CD14-positive monocyte (primary cell): ENCODE results near the gene MRPL14. TPM values are rescaled to one million over a fixed set of nuclear protein-coding genes. Genes with fewer than 3 reads are reported as not detected.

Source experiments
- DNase-seq, 3 donors: peaks; one replicate each; pipeline ENCODE4 v3.0.0-alpha.2; 2011 to 2022
- H2AFZ ChIP-seq: 2 replicates; pipeline ENCODE4 v1.6.0; 2012; ENCODE audit warnings: mild to moderate bottlenecking, low read depth, low read length, inconsistent platforms; ENCODE audit not compliant: insufficient read depth, poor library complexity, severe bottlenecking
- H3K27ac ChIP-seq, 2 donors: 1 replicate in 1 of 2; 2 replicates in 1 of 2; pipeline ENCODE4 v1.5.1; 2012 to 2013; ENCODE audit warnings: low read length in 2 of 2, control low read depth in 1 of 2, inconsistent platforms in 1 of 2, low read depth in 1 of 2, mild to moderate bottlenecking in 1 of 2
- H3K27me3 ChIP-seq, 2 donors: one replicate each; pipeline versions ENCODE4 v1.6.0 to v1.6.1; 2011 to 2013; ENCODE audit warnings: low read length in 2 of 2; ENCODE audit not compliant: control insufficient read depth in 2 of 2, insufficient read depth in 2 of 2
- H3K36me3 ChIP-seq, 2 donors: replicated peaks in 1 of 2; 1 replicate in 1 of 2; 2 replicates in 1 of 2; pipeline versions ENCODE4 v1.5.1 to v1.6.1; 2012 to 2013; ENCODE audit warnings: low read length in 2 of 2, control low read depth in 1 of 2, inconsistent platforms in 1 of 2, mild to moderate bottlenecking in 1 of 2; ENCODE audit not compliant: insufficient read depth in 2 of 2, control insufficient read depth in 1 of 2
- H3K4me1 ChIP-seq, 2 donors: 1 replicate in 1 of 2; 2 replicates in 1 of 2; pipeline versions ENCODE4 v1.5.1 to v1.6.1; 2012 to 2013; ENCODE audit warnings: low read length in 2 of 2, control low read depth in 1 of 2, inconsistent platforms in 1 of 2, mild to moderate bottlenecking in 1 of 2, moderate library complexity in 1 of 2; ENCODE audit not compliant: insufficient read depth in 2 of 2, control insufficient read depth in 1 of 2
- H3K4me2 ChIP-seq: replicated peaks from 2 replicates; pipeline ENCODE3; 2012; ENCODE audit warnings: low read length, moderate library complexity, mild to moderate bottlenecking; ENCODE audit not compliant: poor library complexity, severe bottlenecking; ENCODE audit errors: extremely low read depth
- H3K4me3 ChIP-seq, 3 experiments: fragments of 200-600 bp in 1 of 3; sonication (generic) in 1 of 3; replicated peaks in 1 of 3; 1 replicate in 2 of 3; 2 replicates in 1 of 3; pipeline ENCODE4 v1.5.1; 2011 to 2013; ENCODE audit warnings: low read length in 3 of 3, mild to moderate bottlenecking in 3 of 3, control low read depth in 2 of 3, low read depth in 2 of 3, inconsistent platforms in 1 of 3, moderate library complexity in 1 of 3
- H3K79me2 ChIP-seq: 2 replicates; pipeline ENCODE4 v1.6.0; 2012; ENCODE audit warnings: mild to moderate bottlenecking, control low read depth, inconsistent platforms, low read length, moderate library complexity; ENCODE audit not compliant: insufficient read depth
- H3K9ac ChIP-seq: 2 replicates; pipeline ENCODE4 v1.6.0; 2017; ENCODE audit warnings: low read length, mild to moderate bottlenecking; ENCODE audit not compliant: insufficient read depth, poor library complexity, severe bottlenecking
- H3K9me3 ChIP-seq, 2 donors: replicated peaks in 1 of 2; 1 replicate in 1 of 2; 2 replicates in 1 of 2; pipeline versions ENCODE4 v1.5.1 to v1.6.1; 2012 to 2013; ENCODE audit warnings: low read length in 2 of 2, control low read depth in 1 of 2; ENCODE audit not compliant: control insufficient read depth in 1 of 2, insufficient read depth in 1 of 2
- H4K20me1 ChIP-seq: 2 replicates; pipeline ENCODE4 v1.6.0; 2012; ENCODE audit warnings: mild to moderate bottlenecking, low read length, control low read depth, moderate library complexity; ENCODE audit not compliant: insufficient read depth
- H3K27ac Mint-ChIP-seq, 7 donors: one replicate each; pipeline ENCODE4 v1.8.0; 2020; ENCODE audit warnings: mild to moderate bottlenecking in 7 of 7, mixed read lengths in 7 of 7, moderate library complexity in 6 of 7, inconsistent platforms in 2 of 7
- H3K27me3 Mint-ChIP-seq, 3 donors: one replicate each; pipeline ENCODE4 v1.8.0; 2021 to 2022; ENCODE audit warnings: low read depth in 3 of 3, mild to moderate bottlenecking in 3 of 3, mixed read lengths in 3 of 3, moderate library complexity in 3 of 3, inconsistent platforms in 1 of 3
- H3K36me3 Mint-ChIP-seq, 2 donors: one replicate each; pipeline ENCODE4 v1.8.0; 2020; ENCODE audit warnings: mixed read lengths in 2 of 2, inconsistent platforms in 1 of 2, mild to moderate bottlenecking in 1 of 2
- H3K4me1 Mint-ChIP-seq: one replicate; pipeline ENCODE4 v1.8.0; 2020; ENCODE audit warnings: mild to moderate bottlenecking, mixed read lengths
- H3K4me3 Mint-ChIP-seq, 2 donors: one replicate each; pipeline ENCODE4 v1.8.0; 2020; ENCODE audit warnings: mild to moderate bottlenecking in 2 of 2, mixed read lengths in 2 of 2, moderate library complexity in 1 of 2
- H3K9me3 Mint-ChIP-seq, 7 donors: one replicate each; pipeline ENCODE4 v1.8.0; 2020 to 2022; ENCODE audit warnings: mixed read lengths in 7 of 7, mild to moderate bottlenecking in 6 of 7, moderate library complexity in 6 of 7, inconsistent platforms in 2 of 7
- CTCF ChIP-seq: fragments of 200-600 bp; IDR thresholded peaks from one replicate; pipeline ENCODE4 v1.8.0; 2022; ENCODE audit warnings: antibody characterized with exemption, mild to moderate bottlenecking
- WGBS: methylation state at CpG from one replicate; pipeline ENCODE4 v1.1.5; 2013; ENCODE audit warnings: missing lambda C conversion rate; ENCODE audit not compliant: insufficient coverage; 5-methylcytosine and 5-hydroxymethylcytosine counted together
- intact Hi-C, 2 donors: fragments of 100-400 bp; cut with micrococcal nuclease; formaldehyde crosslinking; loops; one replicate each; pipeline versions ENCODE4 v1.15.0 to v1.15.1; 2023
- polyA plus RNA-seq, 3 donors: library from polyadenylated mRNA; depleted of rRNA in 1 of 3; unstranded in 2 of 3; stranded (reverse) in 1 of 3; fragments of 300-500 nt in 2 of 3; fragments of >200 nt in 1 of 3; fragmentation: Illumina TruSeq in 2 of 3; gene quantifications; 1 replicate in 2 of 3; 2 replicates in 1 of 3; pipeline ENCODE4 v1.2.3, GENCODE V29; 2012 to 2021

MRPL14 gene
- polyA plus RNA-seq, 3 donors = 18.5 to 91.5 (median 78.2) TPM

DNA sequence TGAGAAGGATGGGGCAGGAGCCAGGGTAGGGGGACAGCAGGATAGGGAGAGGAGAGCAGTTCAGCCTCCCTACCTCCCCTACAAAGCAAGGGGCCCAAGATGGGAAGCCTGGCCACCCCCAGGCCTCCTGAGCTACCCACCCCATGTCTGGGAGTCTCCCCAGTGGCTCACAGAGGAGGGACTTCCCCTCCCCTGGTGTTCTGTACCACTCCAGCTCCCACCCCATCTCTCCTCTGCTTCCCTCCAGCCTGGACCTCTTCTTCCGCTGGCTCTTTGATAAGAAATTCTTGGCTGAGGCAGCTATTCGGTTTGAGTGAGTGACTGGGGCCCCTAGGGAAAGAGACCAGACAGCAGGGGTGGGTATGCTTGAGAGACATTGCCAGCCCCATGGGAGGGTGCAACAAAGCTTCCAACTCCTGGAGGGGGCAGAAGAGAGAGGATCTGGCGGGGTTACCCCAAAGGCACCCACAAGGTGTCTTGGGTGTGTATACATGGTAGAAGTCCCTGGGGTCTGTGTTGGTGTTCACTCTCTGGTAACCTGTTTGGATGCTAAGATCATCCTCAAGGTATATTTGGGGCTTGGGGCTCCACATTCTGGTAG is 23.2 kb upstream of the MRPL14 start:
- Mint-ChIP-seq H3K27ac (no peak overlapping the region), H3K36me3 (peaks cover 46 to 47% of the 10 kb centered on the region in 2 donors), H3K27me3 (peaks cover 0 to 6% (median 2%) of the 10 kb centered on the region in 3 donors), H3K9me3 (peaks cover 0 to 2% (median 0%) of the 10 kb centered on the region in 7 donors), H3K4me3 (no peak overlapping the region), H3K4me1 (peaks cover 4% of the 10 kb centered on the region)
- Histone ChIP-seq H3K4me1 (peaks cover 0 to 4% of the 10 kb centered on the region in 2 donors), H3K79me2 (no peaks in the 10 kb centered on the region), H3K27ac (no peak overlapping the region), H3K27me3 (no peaks in the 10 kb centered on the region), H3K9me3 (no peaks in the 10 kb centered on the region), H3K9ac (no peak overlapping the region), H4K20me1 (peaks cover 11% of the 10 kb centered on the region), H3K4me3 (no peak overlapping the region), H3K4me2 (no peak overlapping the region), H2AFZ (no peak overlapping the region), H3K36me3 (peaks cover 29 to 50% of the 10 kb centered on the region in 2 donors)
- 100% methylated on average over 2 of the region's 3 CpGs for WGBS
- no peak for DNase-seq
- intact Hi-C loops = loop anchor here in 1 of 2 donors (2.0 kb wide), 1 partner anchor 54 kb away; no protein-coding TSS in a partner anchor
- no peak for TF ChIP-seq CTCF

- Histone ChIP-seq H4K20me1 (peaks cover 11% of the 10 kb centered on the region), H3K9ac (no peak overlapping the region), H3K79me2 (no peaks in the 10 kb centered on the region), H3K27me3 (no peaks in the 10 kb centered on the region), H3K27ac (no peak overlapping the region), H3K9me3 (no peaks in the 10 kb centered on the region), H3K4me1 (peaks cover 0 to 4% of the 10 kb centered on the region in 2 donors), H3K4me2 (no peak overlapping the region), H3K36me3 (peaks cover 29 to 51% of the 10 kb centered on the region in 2 donors), H3K4me3 (no peak overlapping the region), H2AFZ (no peak overlapping the region)
- TF ChIP-seq CTCF = no peak
- DNase-seq = no peak
- Mint-ChIP-seq H3K27ac (no peak overlapping the region), H3K4me3 (no peak overlapping the region), H3K36me3 (peaks cover 49% of the 10 kb centered on the region in 2 donors), H3K4me1 (peaks cover 4% of the 10 kb centered on the region), H3K9me3 (peaks cover 0 to 2% (median 0%) of the 10 kb centered on the region in 7 donors), H3K27me3 (peaks cover 0 to 6% (median 2%) of the 10 kb centered on the region in 3 donors)
- intact Hi-C loops = loop anchor here in 1 of 2 donors (2.0 kb wide), 1 partner anchor 53 kb away; no protein-coding TSS in a partner anchor
- WGBS = 91% methylated on average over 4 of the region's 7 CpGs
Measured at GRCh38 chr6:44149369-44150012, 22.2 kb upstream of the MRPL14 start.
